GM23248 (cell line): ENCODE measurements around the gene ATF6.

Experiments used
- EZH2 ChIP-seq: fragments of 200-600 bp; sonication (generic); IDR thresholded peaks from 2 replicates; pipeline ENCODE4 v1.6.1; 2018; ENCODE audit warnings: antibody characterized with exemption, mild to moderate bottlenecking; ENCODE audit not compliant: insufficient read depth, poor library complexity, severe bottlenecking
- EZH2phosphoT487 ChIP-seq: fragments of 200-600 bp; sonication (generic); IDR thresholded peaks from 2 replicates; pipeline ENCODE4 v1.6.1; 2018; ENCODE audit warnings: antibody characterized with exemption, moderate library complexity, mild to moderate bottlenecking, low read depth; ENCODE audit not compliant: insufficient read depth

- TF ChIP-seq EZH2 (no peak), EZH2phosphoT487 (no peak)
These were observed 13.3 kb downstream of the ATF6 start for GRCh38 chr1:161779393-161779792.
